PC-3 (cell line): ENCODE measurements around the gene ABCG1. TPM values are rescaled to one million over a fixed set of nuclear protein-coding genes. Genes with fewer than 3 reads are reported as not detected.

ENCODE experiments used
- ATAC-seq: fragments of 200-7000 bp; cut with Tn5 transposase; 2 replicates; pipeline ENCODE4 v1.9.1; 2020; ENCODE audit warnings: mild to moderate bottlenecking, moderate library complexity
- BruUV-seq: library from RNA; stranded (reverse); fragments of 400-500 nt; replicated peaks from 2 replicates; lab custom pipeline; 2021; lab: Mats Ljungman, UMichigan
- CTCF ChIA-PET: fragments of 300-600 bp; sonication (Branson Sonifier 250); formaldehyde crosslinking; loops from one replicate; lab custom pipeline; 2022; ENCODE audit warnings: antibody characterized with exemption; lab: Charles Lee
- POLR2A ChIA-PET: fragments of 300-600 bp; sonication (Branson Sonifier 250); formaldehyde crosslinking; loops from one replicate; lab custom pipeline; 2022; ENCODE audit warnings: antibody characterized with exemption; ENCODE audit not compliant: unreplicated experiment; lab: Charles Lee
- DNase-seq: peaks from one replicate; pipeline ENCODE4 v3.0.0-alpha.2; 2015
- H2AFZ ChIP-seq: fragments of 300-600 bp; sonication (generic); 2 replicates; pipeline ENCODE4 v1.6.0; 2016; ENCODE audit warnings: antibody characterized with exemption, low read length
- H3F3A ChIP-seq: fragments of 300-600 bp; sonication (generic); one replicate; pipeline ENCODE4 v1.6.0; 2017; ENCODE audit warnings: antibody characterized with exemption, low read length, control low read depth, mild to moderate bottlenecking; ENCODE audit not compliant: unreplicated experiment
- H3K27ac ChIP-seq: fragments of 300-600 bp; sonication (generic); 2 replicates; pipeline ENCODE4 v1.5.1; 2016; ENCODE audit warnings: mild to moderate bottlenecking, low read length
- H3K27me3 ChIP-seq: fragments of 300-600 bp; sonication (generic); 2 replicates; pipeline ENCODE4 v1.6.1; 2016; ENCODE audit warnings: low read length, mixed read lengths
- H3K36me3 ChIP-seq: fragments of 300-600 bp; sonication (generic); 2 replicates; pipeline ENCODE4 v1.6.1; 2016; ENCODE audit warnings: low read depth, mixed run types, low read length, mixed read lengths
- H3K4me1 ChIP-seq: fragments of 300-600 bp; sonication (generic); 2 replicates; pipeline ENCODE4 v1.5.1; 2016; ENCODE audit warnings: low read length; ENCODE audit not compliant: insufficient read depth
- H3K4me2 ChIP-seq: fragments of 300-600 bp; sonication (generic); 2 replicates; pipeline ENCODE4 v1.6.0; 2016; ENCODE audit warnings: low read length
- H3K4me3 ChIP-seq: fragments of 300-600 bp; sonication (generic); 2 replicates; pipeline ENCODE4 v1.5.1; 2016; ENCODE audit warnings: mild to moderate bottlenecking, low read length, mixed read lengths
- H3K79me2 ChIP-seq: fragments of 300-600 bp; sonication (generic); 2 replicates; pipeline ENCODE4 v1.6.1; 2017; ENCODE audit warnings: low read length, mixed read lengths
- H3K9ac ChIP-seq: fragments of 300-600 bp; sonication (generic); 2 replicates; pipeline ENCODE4 v1.6.0; 2016; ENCODE audit warnings: mild to moderate bottlenecking, low read length
- H3K9me2 ChIP-seq: fragments of 300-600 bp; sonication (generic); replicated peaks from 2 replicates; pipeline ENCODE4 v1.6.1; 2016; ENCODE audit warnings: mixed run types, low read length, mixed read lengths
- H3K9me3 ChIP-seq: fragments of 300-600 bp; sonication (generic); 2 replicates; pipeline ENCODE4 v1.6.1; 2016; ENCODE audit warnings: low read length, mixed read lengths
- H4K20me1 ChIP-seq: fragments of 300-600 bp; sonication (generic); 2 replicates; pipeline ENCODE4 v1.6.1; 2016; ENCODE audit warnings: low read length, mixed read lengths
- CTCF ChIP-seq: fragments of 300-600 bp; sonication (generic); conservative IDR thresholded peaks from 2 replicates; pipeline ENCODE4 v1.5.1; 2017; ENCODE audit warnings: antibody characterized with exemption, low read depth, mild to moderate bottlenecking, low read length
- EZH2 ChIP-seq: fragments of 300-600 bp; sonication (generic); IDR thresholded peaks from one replicate; pipeline ENCODE4 v1.6.1; 2017; ENCODE audit warnings: antibody characterized with exemption, mild to moderate bottlenecking, low read length; ENCODE audit not compliant: unreplicated experiment
- EZH2phosphoT487 ChIP-seq: fragments of 300-600 bp; sonication (generic); IDR thresholded peaks from 2 replicates; pipeline ENCODE4 v1.6.1; 2018; ENCODE audit warnings: mild to moderate bottlenecking, antibody characterized with exemption, low read length, borderline replicate concordance
- intact Hi-C: fragments of 100-400 bp; cut with micrococcal nuclease; formaldehyde crosslinking; loops from 2 replicates; pipeline ENCODE4 v1.9.0; 2023
- total RNA-seq: library from RNA; depleted of rRNA; stranded (reverse); fragments of >200 nt; gene quantifications from 2 replicates; pipeline ENCODE4 v1.2.3, GENCODE V29; 2014

The ABCG1 gene
- total RNA-seq, 1 experiment from 2014 or later: 0.66 TPM

GRCh38 chr21:42198929-42199867, 19.7 kb upstream of the ABCG1 start:
- H3K9me3 ChIP-seq: no peaks in the 10 kb centered on the region
- H3K4me3 ChIP-seq: no peak overlapping the region
- ChIA-PET POLR2A (interaction anchor here (0.6 kb wide), 1 partner anchor 251 kb away, joined by 3 read pairs; no protein-coding TSS in a partner anchor), CTCF (no interaction called here)
- H2AFZ ChIP-seq: no peak overlapping the region
- H4K20me1 ChIP-seq: no peaks in the 10 kb centered on the region
- H3K27me3 ChIP-seq: no peaks in the 10 kb centered on the region
- no peaks in the 10 kb centered on the region for H3K36me3 ChIP-seq
- no peaks in the 10 kb centered on the region for H3K79me2 ChIP-seq
- H3K4me1 ChIP-seq: peaks cover 13% of the 10 kb centered on the region
- H3K27ac ChIP-seq: no peak overlapping the region
- no peak for TF ChIP-seq CTCF
- TF ChIP-seq EZH2: no peak
- TF ChIP-seq EZH2phosphoT487: no peak
- ATAC-seq: peak; percentile 67
- intact Hi-C loops: no loop called here
- peak; percentile 49 for DNase-seq
- no peaks in the 10 kb centered on the region for H3F3A ChIP-seq
- H3K9me2 ChIP-seq: no peaks in the 10 kb centered on the region
- no peak overlapping the region for H3K9ac ChIP-seq
- peak overlapping the region; percentile 16; the same call in 1 of the 2 replicates for H3K4me2 ChIP-seq
- BruUV-seq: no TSS peak

- no peaks in the 10 kb centered on the region for H3K9me3 ChIP-seq
- H3K9ac ChIP-seq: no peak overlapping the region
- H3K4me3 ChIP-seq: no peak overlapping the region
- no TSS peak for BruUV-seq
- ChIA-PET POLR2A (no interaction called here), CTCF (interaction anchor here (0.6 kb wide), 1 partner anchor 46 kb away, joined by 3 read pairs; no protein-coding TSS in a partner anchor)
- no peaks in the 10 kb centered on the region for H3F3A ChIP-seq
- H4K20me1 ChIP-seq: no peaks in the 10 kb centered on the region
- no peaks in the 10 kb centered on the region for H3K9me2 ChIP-seq
- H3K27me3 ChIP-seq: no peaks in the 10 kb centered on the region
- no peaks in the 10 kb centered on the region for H3K36me3 ChIP-seq
- no peak overlapping the region for H3K4me2 ChIP-seq
- peaks cover 13% of the 10 kb centered on the region for H3K4me1 ChIP-seq
- intact Hi-C loops: no loop called here
- no peak for DNase-seq
- no peak overlapping the region for H2AFZ ChIP-seq
- no peak overlapping the region for H3K27ac ChIP-seq
- no peak for TF ChIP-seq CTCF
- no peak for TF ChIP-seq EZH2phosphoT487
- TF ChIP-seq EZH2: no peak
- no peaks in the 10 kb centered on the region for H3K79me2 ChIP-seq
- no peak for ATAC-seq
Measured at GRCh38 chr21:42199868-42200463, 19.0 kb upstream of the ABCG1 start.
